Stimulated activated naive CD8-positive, alpha-beta T cell treated with anti-CD3 and anti-CD28 coated beads, Interleukin-15, Interleukin-2, amounts not matched to agents 100 U/mL and 50 U/mL, for 24 hours (primary cell): ENCODE measurements around the gene TMEM212.
A peak's percentile ranks its signal among the peaks of the same experiment; 100 is the strongest.
"Not testable (repeated sequence)": the region's sequence is repeated elsewhere in the genome, so short reads cannot be mapped to it uniquely, and the experiment has no call there.

ENCODE experiments used
- ATAC-seq: fragments of 150-1000 bp; cut with Tn5 transposase; one replicate; pipeline ENCODE4 v1.10.0; 2021
- DNase-seq: peaks from one replicate; pipeline ENCODE4 v3.0.0; 2021

Gene TMEM212

GRCh38 chr3:171813278-171813896 lies 29.8 kb upstream of the TMEM212 start:
- no peak for ATAC-seq
- DNase-seq: no peak

GRCh38 chr3:171813897-171814460 lies 29.2 kb upstream of the TMEM212 start:
- peak; percentile 85 for ATAC-seq
- peak; percentile 31 for DNase-seq

GRCh38 chr3:171814662-171815061 lies 28.5 kb upstream of the TMEM212 start:
- not testable (repeated sequence) for DNase-seq, ATAC-seq

GRCh38 chr3:171815973-171816595 lies 27.1 kb upstream of the TMEM212 start:
- DNase-seq: no peak
- ATAC-seq: no peak

- ATAC-seq (no peak), DNase-seq (no peak)
Measured at GRCh38 chr3:171817074-171817800, 25.9 kb upstream of the TMEM212 start.

GRCh38 chr3:171821044-171821443 lies 22.1 kb upstream of the TMEM212 start:
- DNase-seq (no peak), ATAC-seq (no peak)

GRCh38 chr3:171821778-171822358 lies 21.3 kb upstream of the TMEM212 start:
- DNase-seq (no peak), ATAC-seq (peak; percentile 49)

- DNase-seq: no peak
- ATAC-seq: no peak
Measured at GRCh38 chr3:171822431-171823106, 20.6 kb upstream of the TMEM212 start.

- no peak for DNase-seq
Measured at GRCh38 chr3:171824116-171824515, 19.0 kb upstream of the TMEM212 start.

GRCh38 chr3:171824824-171825221 lies 18.3 kb upstream of the TMEM212 start:
- DNase-seq (no peak), ATAC-seq (no peak)

More at GRCh38 chr3:171824116-171824515, 19.0 kb upstream of the TMEM212 start:
- no peak for ATAC-seq

GRCh38 chr3:171825222-171825828 lies 17.8 kb upstream of the TMEM212 start:
- no peak for ATAC-seq
- no peak for DNase-seq

- no peak for DNase-seq
- ATAC-seq: peak; percentile 29
Measured at GRCh38 chr3:171827385-171827784, 15.8 kb upstream of the TMEM212 start.

GRCh38 chr3:171827836-171828458 lies 15.2 kb upstream of the TMEM212 start:
- DNase-seq: no peak
- ATAC-seq: no peak

- DNase-seq: no peak
- ATAC-seq: no peak
Measured at GRCh38 chr3:171828902-171829770, 14.0 kb upstream of the TMEM212 start.

GRCh38 chr3:171829841-171830517 lies 13.2 kb upstream of the TMEM212 start:
- ATAC-seq: no peak

GRCh38 chr3:171830518-171830875 lies 12.7 kb upstream of the TMEM212 start:
- DNase-seq (no peak), ATAC-seq (no peak)

More at GRCh38 chr3:171829841-171830517, 13.2 kb upstream of the TMEM212 start:
- DNase-seq: peak; percentile 18

GRCh38 chr3:171831936-171832335 lies 11.2 kb upstream of the TMEM212 start:
- no peak for DNase-seq
- ATAC-seq: no peak

- no peak for ATAC-seq
- no peak for DNase-seq
Measured at GRCh38 chr3:171832989-171833388, 10.2 kb upstream of the TMEM212 start.

GRCh38 chr3:171833789-171834460 lies 9.2 kb upstream of the TMEM212 start:
- DNase-seq (no peak), ATAC-seq (peak; percentile 36)
